Islet of Langerhans (tissue), 1 donor: ENCODE data around the gene WDR18.
"Not testable (repeated sequence)": the region's sequence is repeated elsewhere in the genome, so short reads cannot be mapped to it uniquely, and the experiment has no call there.

Experiments used
- FAIRE-seq: peaks from one replicate; lab custom pipeline; 2011; peaks lifted over from hg19 to GRCh38; lab: Jason Lieb, UNC

The WDR18 gene

GRCh38 chr19:1020868-1021425 lies 36.8 kb downstream of the WDR18 start, which contains the start of gene TMEM259:
TMEM259 (minus strand) TSS chr19:1021123; CDS start chr19:1020996, 127 bp downstream.
- FAIRE-seq: no peak

- not testable (repeated sequence) for FAIRE-seq
Measured at GRCh38 chr19:1023883-1024188, 39.7 kb downstream of the WDR18 start.

- FAIRE-seq: not testable (repeated sequence)
Measured at GRCh38 chr19:1025080-1025479, 40.9 kb downstream of the WDR18 start.

DNA sequence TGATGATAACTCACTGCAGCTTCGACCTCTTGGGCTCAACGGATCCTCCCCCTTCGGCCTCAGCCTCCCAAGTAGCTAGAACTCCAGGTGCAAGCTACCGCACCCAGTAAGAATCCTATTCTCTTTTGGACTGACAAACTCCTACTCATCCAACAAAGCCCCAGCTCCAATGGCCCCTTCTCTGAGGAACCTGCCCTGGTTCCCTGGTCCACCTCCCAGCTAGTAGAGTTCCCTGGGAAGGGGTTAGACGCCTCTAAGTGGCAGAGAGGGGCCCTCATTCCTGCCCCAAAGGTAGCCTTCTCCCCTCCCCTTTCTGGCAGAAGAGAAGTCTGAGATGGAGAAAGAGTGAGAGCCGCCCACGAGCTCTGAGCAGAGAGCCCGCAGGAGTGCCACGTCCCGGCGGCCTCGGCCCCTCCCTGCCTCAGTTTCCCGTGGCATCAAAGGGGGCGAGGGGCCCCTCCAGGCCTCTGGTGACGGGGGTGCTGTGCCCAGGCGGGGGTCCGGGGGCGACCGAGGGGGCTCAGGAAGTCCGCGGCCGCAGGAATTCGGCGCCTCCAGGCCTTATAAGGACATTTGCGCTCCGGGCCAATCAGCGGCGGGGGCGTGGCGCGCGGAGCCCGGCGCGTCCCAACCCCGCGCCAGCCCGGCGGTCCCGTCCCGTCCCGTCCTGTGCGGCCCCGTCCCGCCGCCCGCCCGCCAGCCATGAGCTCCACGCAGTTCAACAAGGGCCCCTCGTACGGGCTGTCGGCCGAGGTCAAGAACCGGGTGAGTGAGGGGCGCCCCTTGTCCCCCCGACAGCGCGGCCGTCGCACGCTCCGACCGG lies 42.0 kb downstream of the WDR18 start, which contains the start of gene CNN2:
CNN2 (plus strand) TSS at position 649 of the 823 bp plus-strand sequence; CDS start at position 703, 54 bp downstream.
- no peak for FAIRE-seq

GRCh38 chr19:1026783-1027649 lies 42.9 kb downstream of the WDR18 start:
- FAIRE-seq: no peak

- FAIRE-seq: no peak
Measured at GRCh38 chr19:1027650-1028061, 43.5 kb downstream of the WDR18 start.

DNA sequence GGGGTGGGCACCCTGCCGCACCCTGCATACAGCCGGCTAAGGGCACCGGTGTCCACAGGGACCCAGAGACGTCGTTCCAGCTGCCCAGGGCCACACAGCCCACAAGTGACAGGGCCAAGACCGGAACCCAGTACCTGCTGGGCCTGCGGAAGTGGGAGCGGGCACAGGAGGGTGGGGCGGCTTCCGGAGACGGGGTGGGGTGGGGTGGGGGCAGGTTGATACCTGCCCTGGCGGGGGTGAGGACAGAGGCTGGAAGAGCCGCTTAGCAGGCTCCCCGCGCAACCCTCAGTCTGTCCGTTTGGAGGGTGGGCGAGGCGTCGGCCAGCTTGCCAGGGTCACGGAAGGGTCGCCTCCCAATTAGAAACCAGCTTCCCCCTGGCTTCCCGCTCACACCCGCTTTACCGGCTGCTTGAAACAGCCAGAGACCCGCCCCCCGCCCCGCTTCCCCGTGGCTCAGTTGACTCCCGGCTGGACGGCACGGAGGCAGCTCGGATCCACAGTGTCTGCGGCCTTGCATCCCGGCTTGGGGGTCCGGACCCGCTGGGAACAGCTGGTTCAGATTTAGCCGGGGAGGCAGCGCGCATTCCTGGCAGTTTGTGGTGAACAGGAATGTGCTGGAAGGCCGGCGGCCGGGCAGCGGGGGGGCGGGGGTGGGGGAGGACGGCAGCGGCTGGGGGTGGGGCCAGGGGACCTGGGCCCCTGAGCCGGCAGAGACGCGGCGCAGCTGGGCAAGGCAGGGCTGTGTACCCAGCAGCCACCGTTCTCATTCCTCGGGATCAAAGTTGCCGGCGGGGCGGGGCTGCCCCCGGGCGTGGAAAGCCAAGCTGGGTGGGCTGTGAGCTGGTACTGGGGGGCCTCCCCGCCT lies 44.1 kb downstream of the WDR18 start:
- no peak for FAIRE-seq

DNA sequence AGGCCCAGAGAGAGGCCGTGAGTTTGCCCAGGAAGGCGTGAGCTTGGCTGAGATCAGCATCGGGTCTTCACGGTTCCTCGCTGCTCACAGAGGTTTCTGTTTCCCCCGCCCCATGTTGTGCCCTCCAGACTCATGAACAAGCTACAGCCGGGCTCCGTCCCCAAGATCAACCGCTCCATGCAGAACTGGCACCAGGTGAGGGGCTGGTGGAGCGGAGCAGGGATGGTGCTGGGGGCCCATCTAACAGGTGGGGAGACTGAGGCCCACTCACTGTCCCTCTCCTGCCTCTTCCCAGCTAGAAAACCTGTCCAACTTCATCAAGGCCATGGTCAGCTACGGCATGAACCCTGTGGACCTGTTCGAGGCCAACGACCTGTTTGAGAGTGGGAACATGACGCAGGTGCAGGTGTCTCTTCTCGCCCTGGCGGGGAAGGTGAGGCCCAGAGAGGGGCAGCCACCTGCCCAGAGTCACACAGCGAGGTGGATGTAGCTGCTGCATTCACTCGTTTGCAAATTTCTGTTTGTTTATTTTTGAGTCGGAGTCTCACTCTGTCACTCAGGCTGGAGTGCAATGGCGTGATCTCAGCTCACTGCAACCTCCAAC lies 48.2 kb downstream of the WDR18 start:
- no peak for FAIRE-seq

- FAIRE-seq: no peak
Measured at GRCh38 chr19:1035998-1036621, 52.0 kb downstream of the WDR18 start.

GRCh38 chr19:1037621-1038064 lies 53.5 kb downstream of the WDR18 start:
- FAIRE-seq: no peak

- FAIRE-seq: no peak
Measured at GRCh38 chr19:1038978-1039645, 55.0 kb downstream of the WDR18 start.

DNA sequence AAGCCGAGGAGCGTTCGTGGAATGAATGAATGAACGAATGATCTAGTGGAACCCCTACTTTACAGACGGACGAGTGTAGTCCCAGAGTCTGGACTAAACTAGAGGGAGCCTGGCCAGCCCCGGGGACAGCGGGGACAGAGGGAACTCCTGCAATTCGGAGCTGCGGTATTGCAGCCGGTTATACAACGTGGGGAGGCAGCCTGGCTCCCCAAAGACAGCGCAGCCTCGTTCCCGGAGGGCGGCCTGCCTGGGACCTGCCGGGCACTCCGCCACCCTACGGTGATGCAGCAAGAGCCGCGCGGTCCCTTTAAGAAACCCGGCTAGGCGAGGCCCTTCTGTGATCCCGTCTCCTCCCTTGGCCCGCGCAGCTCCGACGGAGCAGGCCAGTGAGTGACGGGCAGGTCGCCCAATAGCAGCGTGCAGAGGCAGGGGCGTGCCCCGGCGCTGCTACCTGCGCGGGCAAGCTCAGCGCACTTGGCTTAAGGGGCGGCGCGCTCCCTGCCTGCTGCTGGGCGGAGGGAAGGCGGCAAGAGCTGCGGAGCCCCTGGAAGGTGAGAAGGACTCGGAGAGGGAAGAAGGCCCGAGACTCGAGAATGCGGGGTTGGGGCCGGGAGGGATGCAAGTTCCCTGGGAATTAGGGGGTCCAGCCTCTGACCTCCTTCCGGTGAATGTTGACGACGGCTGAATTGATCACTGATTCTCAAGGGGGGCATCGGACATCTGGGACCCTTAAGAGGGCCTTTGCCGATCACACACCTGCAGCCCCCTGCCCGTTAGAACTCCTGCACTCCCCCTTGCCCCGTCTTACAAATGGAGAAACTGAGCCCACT lies 55.7 kb downstream of the WDR18 start, which contains the start of gene ABCA7:
ABCA7 (plus strand) TSS at position 462 of the 830 bp plus-strand sequence. CDS start 1,255 bp downstream, outside the sequence.
- FAIRE-seq: no peak

DNA sequence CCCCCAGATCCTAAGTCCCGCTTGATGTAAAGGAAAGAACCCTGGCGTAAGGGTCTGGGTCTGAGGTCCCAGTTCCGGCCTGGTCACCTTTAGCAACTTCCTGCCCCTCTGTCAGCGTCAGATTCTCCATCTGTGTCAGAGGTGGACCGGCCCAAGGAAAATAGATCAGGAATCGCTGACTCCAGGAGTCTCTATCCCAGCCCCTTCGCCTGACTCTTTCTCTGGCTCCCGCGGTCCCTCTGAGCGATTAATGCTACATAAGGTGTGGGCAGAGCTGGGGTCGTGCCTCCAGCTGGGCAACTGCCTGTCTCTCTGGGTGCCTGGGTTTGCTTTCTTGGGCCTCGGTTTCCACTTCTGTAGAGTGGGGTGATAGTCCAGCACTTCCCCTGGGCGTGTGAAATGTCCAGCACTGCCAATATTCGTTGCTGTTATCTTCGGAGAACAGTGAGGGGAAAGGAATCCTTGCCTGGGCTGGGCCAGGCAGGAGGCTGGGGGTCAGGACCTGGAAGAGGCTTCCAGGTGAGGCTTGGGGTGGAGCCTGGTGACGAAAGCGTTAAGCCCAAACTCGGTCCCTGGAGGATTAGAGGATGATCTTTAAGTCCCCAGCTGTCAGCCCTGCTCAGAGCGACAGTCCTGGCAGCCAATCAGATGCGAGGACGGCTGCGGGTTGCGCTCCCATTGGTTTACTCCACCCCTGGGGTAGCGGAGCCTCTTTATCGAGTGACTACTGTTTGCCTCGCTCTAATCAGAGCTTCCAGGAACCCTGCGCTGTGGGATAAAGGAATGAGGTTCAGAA lies 56.5 kb downstream of the WDR18 start:
- no peak for FAIRE-seq

DNA sequence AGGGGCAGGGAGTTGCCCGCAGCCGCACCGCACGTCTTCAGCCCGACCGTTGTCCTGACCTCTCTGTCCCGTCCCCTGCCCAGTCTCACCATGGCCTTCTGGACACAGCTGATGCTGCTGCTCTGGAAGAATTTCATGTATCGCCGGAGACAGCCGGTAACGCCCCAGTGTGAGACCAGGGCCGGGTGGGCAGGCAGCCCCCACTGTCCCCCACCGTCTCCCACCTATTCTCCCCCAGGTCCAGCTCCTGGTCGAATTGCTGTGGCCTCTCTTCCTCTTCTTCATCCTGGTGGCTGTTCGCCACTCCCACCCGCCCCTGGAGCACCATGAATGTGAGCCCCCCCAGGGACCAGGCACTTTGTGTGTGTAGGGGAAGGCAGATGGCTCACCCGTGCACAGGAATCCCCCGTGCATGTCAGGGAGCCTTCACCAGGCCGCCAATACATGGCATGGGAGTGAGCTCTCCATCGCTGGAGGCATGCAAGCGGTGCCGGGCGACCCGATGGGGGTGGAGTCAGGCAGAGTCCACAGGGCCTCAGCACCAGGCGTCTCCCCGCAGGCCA lies 57.2 kb downstream of the WDR18 start:
- no peak for FAIRE-seq

DNA sequence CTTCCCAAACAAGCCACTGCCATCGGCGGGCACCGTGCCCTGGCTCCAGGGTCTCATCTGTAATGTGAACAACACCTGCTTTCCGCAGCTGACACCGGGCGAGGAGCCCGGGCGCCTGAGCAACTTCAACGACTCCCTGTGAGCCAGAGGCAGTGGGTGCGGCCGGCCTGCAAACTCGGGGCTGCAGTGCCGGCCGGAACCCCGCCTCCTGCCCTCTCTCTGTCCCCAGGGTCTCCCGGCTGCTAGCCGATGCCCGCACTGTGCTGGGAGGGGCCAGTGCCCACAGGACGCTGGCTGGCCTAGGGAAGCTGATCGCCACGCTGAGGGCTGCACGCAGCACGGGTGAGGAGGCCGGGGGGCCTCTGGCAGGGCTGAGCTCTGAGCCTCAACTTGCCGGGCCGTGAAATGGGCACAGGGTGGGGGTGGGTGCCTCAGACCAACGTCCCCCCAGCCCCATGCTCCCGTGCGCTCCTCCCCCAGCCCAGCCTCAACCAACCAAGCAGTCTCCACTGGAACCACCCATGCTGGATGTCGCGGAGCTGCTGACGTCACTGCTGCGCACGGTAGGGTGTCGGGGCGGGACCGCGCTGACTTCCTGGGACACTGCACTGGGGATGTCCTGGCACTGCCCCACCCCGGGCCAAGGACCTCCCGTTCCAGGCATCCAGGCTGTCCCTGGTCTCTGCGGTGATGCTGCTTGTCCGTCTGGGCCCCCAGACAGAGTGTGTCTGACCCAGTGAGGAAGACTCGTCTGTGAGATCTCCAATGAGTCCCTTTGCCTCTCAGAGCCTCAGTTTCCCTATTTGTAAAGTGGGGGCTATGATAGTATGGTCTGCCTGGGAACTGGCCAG lies 57.9 kb downstream of the WDR18 start:
- FAIRE-seq: no peak

DNA sequence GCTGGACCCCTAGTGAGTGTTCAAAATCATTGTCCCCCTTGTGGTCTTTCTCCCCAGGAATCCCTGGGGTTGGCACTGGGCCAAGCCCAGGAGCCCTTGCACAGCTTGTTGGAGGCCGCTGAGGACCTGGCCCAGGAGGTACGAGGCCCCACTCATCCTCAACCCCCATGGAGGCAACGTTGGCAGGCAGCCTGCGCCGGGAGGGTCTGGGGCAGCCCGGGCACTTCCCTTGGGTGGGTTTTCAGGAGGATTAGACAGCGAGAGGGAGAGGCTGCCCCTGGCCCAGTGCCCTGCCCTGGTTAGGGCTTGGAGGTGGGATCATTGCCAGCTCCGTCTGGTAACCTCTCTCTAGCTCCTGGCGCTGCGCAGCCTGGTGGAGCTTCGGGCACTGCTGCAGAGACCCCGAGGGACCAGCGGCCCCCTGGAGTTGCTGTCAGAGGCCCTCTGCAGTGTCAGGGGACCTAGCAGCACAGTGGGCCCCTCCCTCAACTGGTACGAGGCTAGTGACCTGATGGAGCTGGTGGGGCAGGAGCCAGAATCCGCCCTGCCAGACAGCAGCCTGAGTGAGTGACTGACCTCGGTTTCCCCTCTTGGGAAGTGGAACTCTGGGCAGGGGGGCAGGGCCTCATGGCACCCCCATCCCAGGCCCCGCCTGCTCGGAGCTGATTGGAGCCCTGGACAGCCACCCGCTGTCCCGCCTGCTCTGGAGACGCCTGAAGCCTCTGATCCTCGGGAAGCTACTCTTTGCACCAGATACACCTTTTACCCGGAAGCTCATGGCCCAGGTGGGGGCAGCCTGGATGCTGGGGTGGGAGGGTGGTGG lies 58.8 kb downstream of the WDR18 start:
- FAIRE-seq: no peak
